ENCODE results near the gene B3GNT9.

The B3GNT9 gene

DNA sequence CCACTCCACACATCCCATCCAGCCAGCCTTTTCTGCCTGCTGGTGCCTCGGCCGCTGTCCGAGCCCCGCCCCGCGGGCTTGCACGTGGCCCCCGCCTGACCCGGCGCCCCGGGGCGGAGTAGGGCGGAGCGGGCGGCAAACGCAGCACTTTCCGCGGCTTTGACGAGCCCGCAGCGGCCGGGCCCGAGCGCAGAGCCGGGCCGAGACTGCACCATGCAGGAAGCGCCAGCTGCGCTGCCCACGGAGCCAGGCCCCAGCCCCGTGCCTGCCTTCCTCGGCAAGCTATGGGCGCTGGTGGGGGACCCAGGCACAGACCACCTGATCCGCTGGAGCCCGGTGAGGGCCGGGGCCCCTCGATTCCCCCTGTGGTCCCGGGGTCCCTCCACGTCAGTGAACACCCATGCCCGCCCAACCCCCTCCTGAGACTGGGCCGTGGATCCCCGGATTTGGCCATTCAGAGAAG lies 13.8 kb upstream of the B3GNT9 start, which contains the start of gene HSF4:
Gene HSF4 (plus strand): TSS at position 147 of the 463 bp plus-strand sequence. CDS start 67 bp downstream, at position 214.
- 0 out of 2 replicates have a peak, but pooled peaks have one; percentile 11 for TF ChIP-seq EP300 (IDR thresholded peaks at IDR 0.05; ENCODE audit: borderline replicate concordance)
- peak; percentile 82 for TF ChIP-seq USF1 (IDR thresholded peaks at IDR 0.05)
- TF ChIP-seq FOXM1 (IDR thresholded peaks at IDR 0.05; ENCODE audit: borderline replicate concordance, low read depth): no peak
- TF ChIP-seq NFIC (IDR thresholded peaks at IDR 0.05): no peak
- TF ChIP-seq, protein P1, sequence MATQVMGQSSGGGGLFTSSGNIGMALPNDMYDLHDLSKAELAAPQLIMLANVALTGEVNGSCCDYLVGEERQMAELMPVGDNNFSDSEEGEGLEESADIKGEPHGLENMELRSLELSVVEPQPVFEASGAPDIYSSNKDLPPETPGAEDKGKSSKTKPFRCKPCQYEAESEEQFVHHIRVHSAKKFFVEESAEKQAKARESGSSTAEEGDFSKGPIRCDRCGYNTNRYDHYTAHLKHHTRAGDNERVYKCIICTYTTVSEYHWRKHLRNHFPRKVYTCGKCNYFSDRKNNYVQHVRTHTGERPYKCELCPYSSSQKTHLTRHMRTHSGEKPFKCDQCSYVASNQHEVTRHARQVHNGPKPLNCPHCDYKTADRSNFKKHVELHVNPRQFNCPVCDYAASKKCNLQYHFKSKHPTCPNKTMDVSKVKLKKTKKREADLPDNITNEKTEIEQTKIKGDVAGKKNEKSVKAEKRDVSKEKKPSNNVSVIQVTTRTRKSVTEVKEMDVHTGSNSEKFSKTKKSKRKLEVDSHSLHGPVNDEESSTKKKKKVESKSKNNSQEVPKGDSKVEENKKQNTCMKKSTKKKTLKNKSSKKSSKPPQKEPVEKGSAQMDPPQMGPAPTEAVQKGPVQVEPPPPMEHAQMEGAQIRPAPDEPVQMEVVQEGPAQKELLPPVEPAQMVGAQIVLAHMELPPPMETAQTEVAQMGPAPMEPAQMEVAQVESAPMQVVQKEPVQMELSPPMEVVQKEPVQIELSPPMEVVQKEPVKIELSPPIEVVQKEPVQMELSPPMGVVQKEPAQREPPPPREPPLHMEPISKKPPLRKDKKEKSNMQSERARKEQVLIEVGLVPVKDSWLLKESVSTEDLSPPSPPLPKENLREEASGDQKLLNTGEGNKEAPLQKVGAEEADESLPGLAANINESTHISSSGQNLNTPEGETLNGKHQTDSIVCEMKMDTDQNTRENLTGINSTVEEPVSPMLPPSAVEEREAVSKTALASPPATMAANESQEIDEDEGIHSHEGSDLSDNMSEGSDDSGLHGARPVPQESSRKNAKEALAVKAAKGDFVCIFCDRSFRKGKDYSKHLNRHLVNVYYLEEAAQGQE (IDR thresholded peaks at IDR 0.05; ENCODE audit: low read depth): no peak
- TF ChIP-seq TEAD4 (IDR thresholded peaks at IDR 0.05): no peak
- no peak for TF ChIP-seq RAD21 (IDR thresholded peaks at IDR 0.05; ENCODE audit: low read depth)
- no peak for TF ChIP-seq CEBPB (IDR thresholded peaks at IDR 0.05)
- TF ChIP-seq YY1 (IDR thresholded peaks at IDR 0.05; ENCODE audit: low read depth): no peak
- TF ChIP-seq TCF12 (IDR thresholded peaks at IDR 0.05; ENCODE audit: low read depth): 0 out of 2 replicates have a peak, but pooled peaks have one; percentile 24
- peak; percentile 88 for TF ChIP-seq MAX (IDR thresholded peaks at IDR 0.05)
- TF ChIP-seq ZBTB7A (IDR thresholded peaks at IDR 0.05; ENCODE audit: low read depth): no peak
- TF ChIP-seq TAF1 (IDR thresholded peaks at IDR 0.05; ENCODE audit: low read depth): no peak
- TF ChIP-seq CREB1 (IDR thresholded peaks at IDR 0.05; ENCODE audit: low read depth): no peak
- no peak for TF ChIP-seq EGR1 (IDR thresholded peaks at IDR 0.05)

DNA sequence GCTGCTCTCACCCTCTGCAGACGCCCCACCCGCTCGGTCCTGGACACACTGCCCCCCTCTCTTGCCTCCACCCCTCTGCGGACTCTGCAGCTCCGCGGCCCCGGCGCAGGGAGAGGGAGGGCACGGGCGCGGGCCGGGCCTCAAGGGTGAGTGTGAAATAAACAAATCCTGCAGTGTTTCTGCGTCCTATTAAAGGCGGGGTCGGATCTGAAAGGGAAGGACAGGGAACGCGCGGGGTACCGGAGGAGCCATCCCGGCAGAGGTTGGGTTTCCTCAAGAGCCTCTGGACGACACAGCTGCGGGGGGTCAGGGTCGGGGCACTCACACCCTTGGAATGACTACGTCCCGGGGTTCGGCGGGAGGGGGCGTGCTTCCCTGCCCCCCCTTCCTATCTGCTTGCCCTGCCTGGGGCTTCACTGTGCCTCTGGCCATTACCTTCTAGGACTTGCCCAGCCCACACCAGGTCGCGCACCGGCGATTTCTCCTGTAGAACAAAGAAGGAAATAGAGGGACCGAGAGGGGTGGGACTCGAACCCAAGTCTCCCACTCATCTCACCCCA lies 13.3 kb upstream of the B3GNT9 start:
- TF ChIP-seq FOXM1 (IDR thresholded peaks at IDR 0.05; ENCODE audit: borderline replicate concordance, low read depth) (no peak), CREB1 (IDR thresholded peaks at IDR 0.05; ENCODE audit: low read depth) (no peak), MAX (IDR thresholded peaks at IDR 0.05) (no peak; the same call in 1 of the 2 replicates), CEBPB (IDR thresholded peaks at IDR 0.05) (no peak), YY1 (IDR thresholded peaks at IDR 0.05; ENCODE audit: low read depth) (no peak), NFIC (IDR thresholded peaks at IDR 0.05) (no peak), TEAD4 (IDR thresholded peaks at IDR 0.05) (0 out of 2 replicates have a peak, but pooled peaks have one; percentile 12)
- TF ChIP-seq, protein P1 (IDR thresholded peaks at IDR 0.05; ENCODE audit: low read depth): no peak

GRCh38 chr16:67163164-67163998 lies 12.6 kb upstream of the B3GNT9 start:
- no peak for TF ChIP-seq CEBPB (IDR thresholded peaks at IDR 0.05)
- no peak for TF ChIP-seq RAD21 (IDR thresholded peaks at IDR 0.05; ENCODE audit: low read depth)
- peak; percentile 4; the same call in 1 of the 2 replicates for TF ChIP-seq EP300 (IDR thresholded peaks at IDR 0.05; ENCODE audit: borderline replicate concordance)
- no peak for TF ChIP-seq EGR1 (IDR thresholded peaks at IDR 0.05)
- TF ChIP-seq NFIC (IDR thresholded peaks at IDR 0.05): no peak
- TF ChIP-seq USF1 (IDR thresholded peaks at IDR 0.05): peak; percentile 3; the same call in 1 of the 2 replicates
- TF ChIP-seq TCF12 (IDR thresholded peaks at IDR 0.05; ENCODE audit: low read depth): no peak
- no peak for TF ChIP-seq ZBTB7A (IDR thresholded peaks at IDR 0.05; ENCODE audit: low read depth)
- no peak for TF ChIP-seq FOXM1 (IDR thresholded peaks at IDR 0.05; ENCODE audit: borderline replicate concordance, low read depth)
- peak; percentile 91 for TF ChIP-seq MAX (IDR thresholded peaks at IDR 0.05)
- no peak for TF ChIP-seq TEAD4 (IDR thresholded peaks at IDR 0.05)
- TF ChIP-seq TAF1 (IDR thresholded peaks at IDR 0.05; ENCODE audit: low read depth): no peak
- no peak for TF ChIP-seq YY1 (IDR thresholded peaks at IDR 0.05; ENCODE audit: low read depth)

- TF ChIP-seq EP300 (IDR thresholded peaks at IDR 0.05; ENCODE audit: borderline replicate concordance) (peak; percentile 6; the same call in 1 of the 2 replicates), CEBPB (IDR thresholded peaks at IDR 0.05) (no peak)
Measured at GRCh38 chr16:67162506-67163163, 11.8 kb upstream of the B3GNT9 start.
